HG03442 (cell line): Measurements from ENCODE around the gene JPH4.
A peak's percentile ranks its signal among the peaks of the same experiment; 100 is the strongest.

ENCODE experiments used
- ATAC-seq: cut with Tn5 transposase; IDR thresholded peaks from one replicate; pipeline ENCODE4 v1.9.1; 2021; ENCODE audit warnings: mild to moderate bottlenecking, moderate library complexity; ENCODE audit not compliant: unreplicated experiment

The JPH4 gene

DNA sequence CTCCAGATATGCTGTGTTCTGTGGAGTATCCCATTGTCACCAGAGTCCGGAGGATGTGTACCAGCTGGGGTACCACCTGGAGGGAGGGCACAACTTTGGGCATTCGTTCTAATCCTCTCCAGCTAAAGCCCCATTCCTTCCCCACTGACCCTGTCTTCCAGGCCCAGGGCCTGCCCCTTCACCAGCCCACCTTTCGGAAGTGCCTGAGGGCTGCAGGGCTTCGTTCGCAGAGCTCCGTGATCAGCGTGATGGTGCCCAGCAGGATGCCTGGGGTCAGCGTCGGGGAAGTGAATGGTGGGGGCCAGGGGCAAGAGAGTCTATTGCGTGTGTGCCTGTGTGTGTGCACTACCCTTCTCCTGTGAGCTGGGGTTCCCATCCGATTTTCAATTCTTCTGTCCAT lies 13.0 kb downstream of the JPH4 start:
- ATAC-seq: no peak

GRCh38 chr14:23564876-23565275 lies 13.7 kb downstream of the JPH4 start:
- ATAC-seq: no peak

GRCh38 chr14:23564181-23564812 lies 14.3 kb downstream of the JPH4 start:
- no peak for ATAC-seq

- ATAC-seq: no peak
Measured at GRCh38 chr14:23563473-23564180, 15.0 kb downstream of the JPH4 start.

DNA sequence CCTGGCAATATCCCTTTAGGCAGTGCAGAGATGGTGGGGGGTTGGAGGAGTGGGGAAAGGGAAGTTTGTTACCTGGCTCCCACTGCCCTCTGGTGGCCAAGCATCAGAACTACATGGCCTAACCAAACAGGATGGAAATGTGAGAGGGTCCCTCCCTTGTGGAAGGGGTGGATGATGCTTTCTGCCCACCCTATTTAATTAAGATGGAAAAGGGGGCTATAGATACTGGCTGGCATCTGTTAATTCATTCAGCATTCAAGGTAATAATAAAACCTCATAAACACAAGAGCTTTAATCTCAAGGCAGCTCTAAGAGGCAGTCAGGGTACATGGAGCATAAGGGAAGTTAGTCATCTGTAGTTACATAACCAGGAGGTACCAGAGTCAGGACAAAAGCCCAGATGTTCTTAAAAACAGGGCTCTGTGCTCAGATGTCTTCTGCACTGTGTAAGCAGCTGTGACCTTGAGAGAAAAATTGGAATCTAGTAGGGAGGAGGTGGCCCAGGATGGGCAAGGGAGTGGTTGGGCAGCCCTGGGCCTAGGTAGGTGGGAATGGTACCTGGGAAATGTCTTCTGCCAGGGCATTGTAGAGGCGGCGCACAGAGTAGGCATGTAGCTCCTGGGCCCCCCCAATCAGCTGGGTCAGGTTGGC lies 15.6 kb downstream of the JPH4 start:
- no peak for ATAC-seq

DNA sequence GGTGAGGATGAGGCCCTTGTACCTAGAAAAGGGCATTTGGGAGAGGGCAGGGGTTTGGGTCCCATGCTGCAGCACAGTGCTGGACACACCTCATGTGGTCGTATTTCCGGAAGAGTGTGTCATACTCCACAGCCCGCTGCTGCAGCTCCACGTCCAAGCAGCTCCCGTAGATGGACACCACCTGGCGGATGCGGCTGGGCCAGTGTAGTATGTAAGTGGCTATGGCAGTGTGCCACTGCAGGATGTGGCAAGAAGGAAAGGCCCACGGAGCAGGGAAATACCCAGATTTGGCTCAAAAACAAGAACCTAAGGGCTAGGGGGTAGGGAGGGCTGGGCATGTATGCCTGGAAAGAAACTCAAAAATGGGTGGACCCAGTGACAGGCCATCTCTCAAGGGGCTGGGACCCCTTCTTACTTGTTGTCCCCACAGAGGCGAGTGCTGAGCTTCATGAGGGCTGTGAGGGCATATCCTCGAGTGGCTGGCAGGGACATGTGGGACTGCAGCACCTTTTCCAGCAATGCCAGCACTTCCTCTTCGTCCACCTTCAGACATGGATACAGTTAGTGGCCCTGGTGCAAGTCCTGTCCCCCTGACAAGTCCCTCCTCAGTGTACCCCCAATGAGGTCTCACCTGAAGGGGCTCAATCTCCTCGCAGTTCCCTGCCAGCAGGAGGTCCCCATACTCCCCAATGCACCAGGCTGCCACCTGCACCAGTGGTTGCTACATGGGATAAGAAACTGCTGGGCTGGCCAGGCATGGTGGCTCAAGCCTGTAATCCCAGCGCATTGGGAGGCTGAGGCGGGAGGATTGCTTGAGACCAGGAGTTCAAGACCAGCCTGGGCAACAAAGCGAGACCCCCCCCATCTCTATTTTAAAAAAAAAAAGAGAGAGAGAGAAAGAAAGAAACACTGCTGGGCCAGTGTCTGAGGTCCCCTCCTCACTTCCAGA lies 16.4 kb downstream of the JPH4 start:
- no peak for ATAC-seq

GRCh38 chr14:23561259-23561658 lies 17.3 kb downstream of the JPH4 start:
- no peak for ATAC-seq

DNA sequence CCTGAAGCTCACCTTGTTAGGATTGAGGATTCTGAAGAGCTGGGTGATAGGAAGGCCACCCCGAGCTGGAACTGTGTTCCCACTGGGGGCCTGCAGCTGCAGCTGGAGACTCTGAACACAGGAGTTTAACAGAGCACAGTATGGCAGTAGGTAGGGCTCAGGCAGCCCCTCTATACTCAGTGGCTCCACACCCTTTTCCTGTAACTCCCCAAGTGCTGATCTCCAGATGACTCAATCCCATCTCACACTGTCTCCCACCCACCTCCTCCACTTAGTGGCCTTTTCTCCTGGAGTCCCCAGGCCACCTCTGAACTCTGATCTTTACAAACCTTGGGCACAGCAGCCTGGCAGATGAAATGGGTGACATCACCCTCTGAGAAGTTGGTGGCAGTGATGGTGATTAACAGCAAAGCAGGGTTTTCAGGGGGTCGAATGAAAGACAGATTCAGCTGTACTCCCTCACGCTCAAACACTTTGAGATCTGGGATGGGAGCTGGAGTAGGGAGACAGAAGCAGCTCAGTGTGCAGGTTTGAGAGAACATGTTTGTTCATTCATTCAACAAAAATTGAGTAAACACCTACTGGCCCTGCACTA lies 18.6 kb downstream of the JPH4 start:
- no peak for ATAC-seq

GRCh38 chr14:23559010-23559925 lies 19.3 kb downstream of the JPH4 start:
- no peak for ATAC-seq

- ATAC-seq: no peak
Measured at GRCh38 chr14:23558346-23559009, 20.1 kb downstream of the JPH4 start.

- no peak for ATAC-seq
Measured at GRCh38 chr14:23557946-23558345, 20.6 kb downstream of the JPH4 start.

- ATAC-seq: no peak
Measured at GRCh38 chr14:23557521-23557920, 21.1 kb downstream of the JPH4 start.

GRCh38 chr14:23556700-23557440 lies 21.7 kb downstream of the JPH4 start:
- no peak for ATAC-seq

- ATAC-seq: peak; percentile 84
Measured at GRCh38 chr14:23555882-23556699, 22.5 kb downstream of the JPH4 start, which contains the start of gene THTPA. TSS of gene THTPA (plus strand) at chr14:23556271. CDS start at chr14:23556758, 487 bp downstream.

DNA sequence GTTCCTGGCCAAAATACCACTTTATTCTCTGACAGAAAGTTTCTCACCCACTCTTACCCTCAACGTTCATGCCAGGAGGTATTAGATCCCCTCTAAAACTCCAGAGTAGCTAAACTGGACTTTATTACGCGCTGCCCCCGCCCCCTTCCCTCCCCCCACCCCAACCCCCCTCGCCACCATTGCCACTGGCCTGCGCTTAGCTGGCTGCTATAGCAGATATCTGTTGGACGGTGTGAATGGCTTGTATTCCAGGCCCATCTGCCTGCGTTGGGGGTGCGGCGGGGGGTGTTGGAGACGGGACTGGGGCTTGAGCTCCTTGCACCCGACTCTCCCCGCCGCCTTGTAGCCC lies 23.1 kb downstream of the JPH4 start:
- no peak for ATAC-seq

DNA sequence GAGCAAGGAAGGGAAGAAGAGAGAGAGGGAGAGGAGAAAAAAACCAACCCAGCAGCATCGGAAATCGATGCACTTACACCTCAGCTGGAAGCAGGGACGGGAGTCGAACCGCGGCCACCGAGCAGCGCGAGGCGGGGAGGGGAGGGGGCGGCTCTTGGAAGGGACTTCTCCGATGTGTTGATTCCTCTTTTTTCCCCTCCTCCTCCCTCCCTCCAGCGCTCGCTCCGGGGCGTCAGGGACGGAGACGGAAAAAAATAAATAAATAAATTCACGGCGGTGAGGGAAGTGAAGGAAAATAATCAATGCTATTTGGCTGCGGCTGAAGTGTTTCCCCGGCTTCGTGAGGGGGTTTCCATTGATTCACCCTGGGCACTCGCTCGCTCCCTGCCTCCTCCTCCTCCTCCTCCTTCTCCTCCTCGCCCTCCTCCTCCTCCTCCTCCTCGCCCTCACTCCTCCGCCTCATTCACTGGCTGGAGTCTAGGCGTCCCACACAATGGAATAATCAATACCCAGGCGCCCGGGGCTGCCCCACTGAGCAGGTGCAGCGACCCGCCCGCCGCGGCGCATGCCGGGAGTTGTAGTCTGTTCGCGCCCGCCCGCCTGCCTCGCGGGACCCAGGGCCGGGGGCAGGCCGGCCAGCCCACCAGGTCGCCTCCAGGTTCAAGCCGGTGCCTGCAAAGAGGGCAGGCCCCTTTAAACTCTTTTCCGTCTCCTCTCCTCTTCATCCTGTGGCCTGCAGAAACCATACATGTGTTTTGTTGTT lies 27.1 kb downstream of the JPH4 start, which contains the start of gene ZFHX2:
TSS of gene ZFHX2 (minus strand) at position 500 of the 763 bp plus-strand sequence. CDS start 16,440 bp downstream, outside the sequence.
- peak; percentile 45 for ATAC-seq

GRCh38 chr14:23550812-23551265 lies 27.8 kb downstream of the JPH4 start:
- no peak for ATAC-seq
